HTERT RPE-1 (cell line): ENCODE results near the gene OR2G6.
"Not testable (repeated sequence)": the region's sequence is repeated elsewhere in the genome, so short reads cannot be mapped to it uniquely, and the experiment has no call there.

Experiments used
- in situ Hi-C: fragments of 300-500 bp; cut with MboI; formaldehyde crosslinking; loops from 4 replicates; pipeline ENCODE4 v1.14.3; 2020; ENCODE audit warnings: low sequenced_read_pairs

OR2G6 gene

GRCh38 chr1:248507773-248508172 is at the start of gene OR2G6:
Gene OR2G6 (plus strand): TSS chr1:248508073. CDS start chr1:248521647, 13,574 bp downstream.
- in situ Hi-C loops: not testable (repeated sequence)

GRCh38 chr1:248459117-248459516 is 48.8 kb upstream of the OR2G6 start:
- in situ Hi-C loops: not testable (repeated sequence)

- in situ Hi-C loops: no loop called here
These were observed 36.7 kb upstream of the OR2G6 start for GRCh38 chr1:248471154-248471553.

GRCh38 chr1:248472111-248472510 is 35.8 kb upstream of the OR2G6 start:
- in situ Hi-C loops: not testable (repeated sequence)

GRCh38 chr1:248473051-248473450 is 34.8 kb upstream of the OR2G6 start, which contains the start of gene OR2T3:
Gene OR2T3 (plus strand): TSS chr1:248473351. CDS start chr1:248473351, 0 bp downstream.
- in situ Hi-C loops: not testable (repeated sequence)

GRCh38 chr1:248475660-248476059 is 32.2 kb upstream of the OR2G6 start:
- in situ Hi-C loops: not testable (repeated sequence)

GRCh38 chr1:248481686-248482579 is 25.9 kb upstream of the OR2G6 start:
- in situ Hi-C loops: not testable (repeated sequence)

GRCh38 chr1:248488289-248488688 is 19.6 kb upstream of the OR2G6 start, which contains the start of gene OR2T5:
Gene OR2T5 (plus strand): TSS chr1:248488589. CDS start chr1:248488589, 0 bp downstream.
- in situ Hi-C loops: not testable (repeated sequence)

- in situ Hi-C loops: not testable (repeated sequence)
These were observed 11.2 kb upstream of the OR2G6 start for GRCh38 chr1:248496661-248497060.

GRCh38 chr1:248500305-248501035 is 7.4 kb upstream of the OR2G6 start:
- in situ Hi-C loops: not testable (repeated sequence)

GRCh38 chr1:248510217-248510616 is 2.3 kb downstream of the OR2G6 start:
- in situ Hi-C loops: not testable (repeated sequence)

- in situ Hi-C loops: no loop called here
These were observed 14.0 kb downstream of the OR2G6 start for GRCh38 chr1:248521856-248522255.

- in situ Hi-C loops: not testable (repeated sequence)
These were observed 29.6 kb downstream of the OR2G6 start for GRCh38 chr1:248537449-248537848.

GRCh38 chr1:248547383-248547782 is 39.5 kb downstream of the OR2G6 start:
- in situ Hi-C loops: not testable (repeated sequence)

GRCh38 chr1:248551027-248551426 is 43.2 kb downstream of the OR2G6 start:
- in situ Hi-C loops: not testable (repeated sequence)

- in situ Hi-C loops: not testable (repeated sequence)
These were observed 54.8 kb downstream of the OR2G6 start, which contains the start of gene OR2T29 for GRCh38 chr1:248562672-248563071. Gene OR2T29 (minus strand): TSS chr1:248562772. CDS start chr1:248559491, 3,281 bp downstream.

GRCh38 chr1:248565530-248566373 is 57.9 kb downstream of the OR2G6 start:
- in situ Hi-C loops: not testable (repeated sequence)

GRCh38 chr1:248569049-248569448 is 61.2 kb downstream of the OR2G6 start:
- in situ Hi-C loops: not testable (repeated sequence)

- in situ Hi-C loops: not testable (repeated sequence)
These were observed 62.9 kb downstream of the OR2G6 start for GRCh38 chr1:248570811-248571210.

GRCh38 chr1:248572049-248572448 is 64.2 kb downstream of the OR2G6 start:
- in situ Hi-C loops: not testable (repeated sequence)
